CD8-positive, alpha-beta memory T cell (primary cell): ENCODE measurements around the gene WWTR1. TPM values are rescaled to one million over a fixed set of nuclear protein-coding genes. Genes with fewer than 3 reads are reported as not detected.
A peak's percentile ranks its signal among the peaks of the same experiment; 100 is the strongest.

Source experiments
- CTCF ChIA-PET: fragments of 350-600 bp; sonication (Branson Sonifier 250); formaldehyde crosslinking; loops from one replicate; lab custom pipeline; 2021; ENCODE audit warnings: antibody characterized with exemption; lab: Charles Lee
- POLR2A ChIA-PET: fragments of 350-600 bp; sonication (Branson Sonifier 250); formaldehyde crosslinking; loops from one replicate; lab custom pipeline; 2021; ENCODE audit warnings: antibody characterized with exemption; lab: Charles Lee
- DNase-seq, 5 donors: peaks; one replicate each; pipeline versions ENCODE4 v3.0.0 to v3.0.0-alpha.2; 2020 to 2022; ENCODE audit warnings: mixed read lengths in 1 of 5
- H3K27ac ChIP-seq: one replicate; pipeline ENCODE4 v1.7.0; 2013; ENCODE audit warnings: low read depth, mild to moderate bottlenecking, low read length, moderate library complexity
- H3K27me3 ChIP-seq: 2 replicates; pipeline ENCODE4 v1.7.0; 2013; ENCODE audit warnings: low read length, mild to moderate bottlenecking; ENCODE audit not compliant: insufficient read depth, poor library complexity, severe bottlenecking
- H3K36me3 ChIP-seq: 2 replicates; pipeline ENCODE4 v1.7.0; 2013; ENCODE audit warnings: mild to moderate bottlenecking, low read length, moderate library complexity; ENCODE audit not compliant: insufficient read depth
- H3K4me1 ChIP-seq: 2 replicates; pipeline ENCODE4 v1.7.0; 2013; ENCODE audit warnings: mild to moderate bottlenecking, low read length, moderate library complexity; ENCODE audit not compliant: insufficient read depth
- H3K4me3 ChIP-seq: 2 replicates; pipeline ENCODE4 v1.7.0; 2013; ENCODE audit warnings: mild to moderate bottlenecking, low read length
- H3K9me3 ChIP-seq: 2 replicates; pipeline ENCODE4 v1.7.0; 2013; ENCODE audit warnings: mild to moderate bottlenecking, low read length
- H3K27ac Mint-ChIP-seq, 8 donors: one replicate each; pipeline ENCODE4 v1.8.0; 2020 to 2021; ENCODE audit warnings: mixed read lengths in 8 of 8, mild to moderate bottlenecking in 6 of 8, inconsistent platforms in 3 of 8, moderate library complexity in 3 of 8
- H3K27me3 Mint-ChIP-seq, 2 donors: one replicate each; pipeline ENCODE4 v1.8.0; 2020 to 2021; ENCODE audit warnings: mixed read lengths in 2 of 2, mild to moderate bottlenecking in 1 of 2, moderate library complexity in 1 of 2
- H3K36me3 Mint-ChIP-seq, 3 donors: one replicate each; pipeline ENCODE4 v1.8.0; 2020 to 2021; ENCODE audit warnings: mixed read lengths in 3 of 3, inconsistent platforms in 1 of 3, mild to moderate bottlenecking in 1 of 3
- H3K4me1 Mint-ChIP-seq, 3 donors: one replicate each; pipeline ENCODE4 v1.8.0; 2020 to 2021; ENCODE audit warnings: mixed read lengths in 3 of 3, inconsistent platforms in 1 of 3, mild to moderate bottlenecking in 1 of 3
- H3K4me3 Mint-ChIP-seq, 7 donors: one replicate each; pipeline ENCODE4 v1.8.0; 2020 to 2021; ENCODE audit warnings: mixed read lengths in 7 of 7, mild to moderate bottlenecking in 6 of 7, moderate library complexity in 4 of 7, inconsistent platforms in 2 of 7
- H3K9me3 Mint-ChIP-seq, 5 donors: one replicate each; pipeline ENCODE4 v1.8.0; 2020 to 2022; ENCODE audit warnings: mixed read lengths in 5 of 5, mild to moderate bottlenecking in 3 of 5, moderate library complexity in 2 of 5, inconsistent platforms in 1 of 5
- polyA plus RNA-seq: library from polyadenylated mRNA; unstranded; fragments of 300-500 nt; fragmentation: Illumina TruSeq; gene quantifications from one replicate; pipeline ENCODE4 v1.2.3, GENCODE V29; 2021
- total RNA-seq, 2 experiments: library from RNA; stranded (reverse); gene quantifications; one replicate each; pipeline ENCODE4 v1.2.3, GENCODE V29; 2021

The WWTR1 gene
- total and polyA plus RNA-seq, 3 experiments from 2014 or later: 0.60 to 1.9 (median 0.98) TPM

- Mint-ChIP-seq H3K4me3 (no peak overlapping the region), H3K27ac (no peak overlapping the region), H3K36me3 (peaks cover 0 to 25% (median 0%) of the 10 kb centered on the region in 3 donors), H3K4me1 (no peaks in the 10 kb centered on the region), H3K27me3 (peaks cover 10 to 30% of the 10 kb centered on the region in 2 donors), H3K9me3 (peaks cover 3 to 15% (median 5%) of the 10 kb centered on the region in 5 donors)
- DNase-seq: no peak
- Histone ChIP-seq H3K27me3 (no peaks in the 10 kb centered on the region), H3K36me3 (no peaks in the 10 kb centered on the region), H3K27ac (no peak overlapping the region), H3K4me1 (no peaks in the 10 kb centered on the region), H3K9me3 (no peaks in the 10 kb centered on the region), H3K4me3 (no peak overlapping the region)
- POLR2A ChIA-PET: no interaction called here
- CTCF ChIA-PET: no interaction called here
These were observed 30.4 kb upstream of the WWTR1 start for GRCh38 chr3:149688122-149688757.

- Mint-ChIP-seq H3K9me3 (peaks cover 3 to 12% (median 5%) of the 10 kb centered on the region in 5 donors), H3K36me3 (peaks cover 0 to 20% (median 0%) of the 10 kb centered on the region in 3 donors), H3K27me3 (peaks cover 10 to 28% of the 10 kb centered on the region in 2 donors), H3K27ac (no peak overlapping the region), H3K4me1 (no peaks in the 10 kb centered on the region), H3K4me3 (no peak overlapping the region)
- Histone ChIP-seq H3K4me1 (no peaks in the 10 kb centered on the region), H3K27ac (no peak overlapping the region), H3K9me3 (no peaks in the 10 kb centered on the region), H3K36me3 (no peaks in the 10 kb centered on the region), H3K4me3 (no peak overlapping the region), H3K27me3 (no peaks in the 10 kb centered on the region)
- no peak for DNase-seq
- CTCF ChIA-PET: no interaction called here
- POLR2A ChIA-PET: no interaction called here
These were observed 29.2 kb upstream of the WWTR1 start for GRCh38 chr3:149686996-149687395.

GRCh38 chr3:149678351-149678950 lies 20.6 kb upstream of the WWTR1 start:
- CTCF ChIA-PET: no interaction called here
- POLR2A ChIA-PET: no interaction called here
- H3K4me1 Mint-ChIP-seq: no peaks in the 10 kb centered on the region
- no peak for DNase-seq
- H3K9me3 Mint-ChIP-seq: no peaks in the 10 kb centered on the region
- H3K27me3 ChIP-seq: no peaks in the 10 kb centered on the region
- H3K27ac Mint-ChIP-seq: no peak overlapping the region
- H3K4me1 ChIP-seq: no peaks in the 10 kb centered on the region
- no peaks in the 10 kb centered on the region for H3K36me3 ChIP-seq
- peaks cover 1 to 7% of the 10 kb centered on the region in 2 donors for H3K27me3 Mint-ChIP-seq
- H3K4me3 ChIP-seq: no peak overlapping the region
- H3K36me3 Mint-ChIP-seq: peaks cover 0 to 2% (median 0%) of the 10 kb centered on the region in 3 donors
- H3K27ac ChIP-seq: no peak overlapping the region
- H3K9me3 ChIP-seq: no peaks in the 10 kb centered on the region
- no peak overlapping the region for H3K4me3 Mint-ChIP-seq

GRCh38 chr3:149673393-149673792 lies 15.6 kb upstream of the WWTR1 start:
- Mint-ChIP-seq H3K36me3 (peaks cover 0 to 2% (median 0%) of the 10 kb centered on the region in 3 donors), H3K27me3 (peaks cover 11 to 15% of the 10 kb centered on the region in 2 donors), H3K9me3 (no peaks in the 10 kb centered on the region), H3K4me1 (peaks cover 0 to 6% (median 4%) of the 10 kb centered on the region in 3 donors), H3K4me3 (no peak overlapping the region), H3K27ac (no peak overlapping the region)
- ChIA-PET CTCF (interaction anchor here (1.6 kb wide), 1 partner anchor 15 kb away, joined by 3 read pairs; no protein-coding TSS in a partner anchor), POLR2A (no interaction called here)
- Histone ChIP-seq H3K9me3 (no peaks in the 10 kb centered on the region), H3K4me1 (no peaks in the 10 kb centered on the region), H3K27me3 (no peaks in the 10 kb centered on the region), H3K27ac (no peak overlapping the region), H3K4me3 (no peak overlapping the region), H3K36me3 (no peaks in the 10 kb centered on the region)
- no peak for DNase-seq

GRCh38 chr3:149670742-149671492 lies 13.1 kb upstream of the WWTR1 start:
- no peaks in the 10 kb centered on the region for H3K36me3 ChIP-seq
- Mint-ChIP-seq H3K27ac (no peak overlapping the region), H3K4me1 (peaks cover 0 to 6% (median 4%) of the 10 kb centered on the region in 3 donors), H3K9me3 (no peaks in the 10 kb centered on the region), H3K36me3 (peaks cover 0 to 2% (median 0%) of the 10 kb centered on the region in 3 donors), H3K4me3 (peak overlapping the region in 1 of 7 donors; percentile 28), H3K27me3 (peaks cover 18 to 23% of the 10 kb centered on the region in 2 donors)
- no peaks in the 10 kb centered on the region for H3K9me3 ChIP-seq
- ChIA-PET POLR2A (no interaction called here), CTCF (interaction anchor here (2.6 kb wide), 1 partner anchor 12 kb away, joined by 15 read pairs; the partner anchor contains the start of gene WWTR1)
- no peaks in the 10 kb centered on the region for H3K27me3 ChIP-seq
- no peaks in the 10 kb centered on the region for H3K4me1 ChIP-seq
- no peak overlapping the region for H3K4me3 ChIP-seq
- DNase-seq: no peak
- H3K27ac ChIP-seq: no peak overlapping the region

GRCh38 chr3:149667576-149667975 lies 9.8 kb upstream of the WWTR1 start:
- H3K4me3 Mint-ChIP-seq: no peak overlapping the region
- POLR2A ChIA-PET: no interaction called here

GRCh38 chr3:149663966-149664365 lies 6.1 kb upstream of the WWTR1 start:
- Histone ChIP-seq H3K36me3 (no peaks in the 10 kb centered on the region), H3K27me3 (no peaks in the 10 kb centered on the region), H3K27ac (no peak overlapping the region), H3K4me1 (no peaks in the 10 kb centered on the region), H3K4me3 (no peak overlapping the region), H3K9me3 (no peaks in the 10 kb centered on the region)
- Mint-ChIP-seq H3K36me3 (no peaks in the 10 kb centered on the region), H3K27ac (no peak overlapping the region), H3K9me3 (peaks cover 0 to 2% (median 0%) of the 10 kb centered on the region in 5 donors), H3K4me3 (no peak overlapping the region), H3K4me1 (peaks cover 0 to under 1% (median 0%) of the 10 kb centered on the region in 3 donors), H3K27me3 (peaks cover 28 to 51% of the 10 kb centered on the region in 2 donors)
- ChIA-PET POLR2A (no interaction called here), CTCF (no interaction called here)
- DNase-seq: no peak

More at GRCh38 chr3:149667576-149667975, 9.8 kb upstream of the WWTR1 start:
- peaks cover 25 to 38% of the 10 kb centered on the region in 2 donors for H3K27me3 Mint-ChIP-seq
- H3K36me3 Mint-ChIP-seq: no peaks in the 10 kb centered on the region
- no peak for DNase-seq
- no peaks in the 10 kb centered on the region for H3K27me3 ChIP-seq
- H3K4me1 ChIP-seq: no peaks in the 10 kb centered on the region
- H3K9me3 ChIP-seq: no peaks in the 10 kb centered on the region
- H3K9me3 Mint-ChIP-seq: no peaks in the 10 kb centered on the region
- peaks cover 0 to 6% (median 4%) of the 10 kb centered on the region in 3 donors for H3K4me1 Mint-ChIP-seq
- no peaks in the 10 kb centered on the region for H3K36me3 ChIP-seq
- H3K27ac ChIP-seq: no peak overlapping the region
- CTCF ChIA-PET: no interaction called here
- H3K27ac Mint-ChIP-seq: no peak overlapping the region
- no peak overlapping the region for H3K4me3 ChIP-seq
